ENCODE data around the gene E4F1.

GRCh38 chr16:2188395-2188794 is 35.0 kb upstream of the E4F1 start:
- TF ChIP-seq CREB5 (CRISPR knock-in tag; IDR thresholded peaks at IDR 0.05; ENCODE audit: low read depth) (no peak), BACH2 (CRISPR knock-in tag; IDR thresholded peaks at IDR 0.05; ENCODE audit: borderline replicate concordance) (no peak), SNAI2 (CRISPR knock-in tag; IDR thresholded peaks at IDR 0.05) (no peak), ZNF70 (CRISPR knock-in tag; IDR thresholded peaks at IDR 0.05) (no peak), PATZ1 (CRISPR knock-in tag; IDR thresholded peaks at IDR 0.05; ENCODE audit: borderline replicate concordance) (no peak), POU6F1 (CRISPR knock-in tag; IDR thresholded peaks at IDR 0.05; ENCODE audit: borderline replicate concordance, low read depth) (no peak), PPARA (CRISPR knock-in tag; IDR thresholded peaks at IDR 0.05; ENCODE audit: borderline replicate concordance) (no peak), TOX (CRISPR knock-in tag; IDR thresholded peaks at IDR 0.05; ENCODE audit: borderline replicate concordance) (no peak), GLIS3 (CRISPR knock-in tag; IDR thresholded peaks at IDR 0.05) (no peak), ISL1 (CRISPR knock-in tag; IDR thresholded peaks at IDR 0.05) (no peak), RARB (CRISPR knock-in tag; IDR thresholded peaks at IDR 0.05) (no peak)
